Suprapubic skin (tissue), 4 donors: ENCODE measurements around the gene PACSIN2.

ENCODE experiments used
- CTCF ChIP-seq, 2 donors: fragments of 200-600 bp in 1 of 2; fragments of 450-650 bp in 1 of 2; sonication (generic) in 1 of 2; IDR thresholded peaks; one replicate each; pipeline ENCODE4 v1.5.1; 2016 to 2019; ENCODE audit warnings: antibody characterized with exemption in 2 of 2, mild to moderate bottlenecking in 1 of 2, moderate library complexity in 1 of 2
- POLR2A ChIP-seq, 2 donors: fragments of 450-650 bp; IDR thresholded peaks; one replicate each; pipeline ENCODE4 v1.6.1; 2017; ENCODE audit warnings: antibody characterized with exemption in 2 of 2, mild to moderate bottlenecking in 2 of 2, moderate library complexity in 2 of 2
- POLR2AphosphoS5 ChIP-seq, 3 donors: sonication (generic); formaldehyde crosslinking; IDR thresholded peaks; one replicate each; pipeline ENCODE4 v1.6.1; 2017; ENCODE audit warnings: antibody characterized with exemption in 3 of 3

- TF ChIP-seq CTCF (IDR thresholded peaks at IDR 0.05) (no peak), POLR2A (IDR thresholded peaks at IDR 0.05) (no peak), POLR2AphosphoS5 (IDR thresholded peaks at IDR 0.05) (no peak)
Observed at GRCh38 chr22:43001271-43002201, 13.4 kb downstream of the PACSIN2 start.
